Transverse colon (tissue), 4 donors: Measurements from ENCODE around the gene ZNF608. TPM values are rescaled to one million over a fixed set of nuclear protein-coding genes. Genes with fewer than 3 reads are reported as not detected.

Source experiments
- DNase-seq: peaks from one replicate; pipeline ENCODE4 v3.0.0-alpha.2; 2019
- H3K27ac ChIP-seq, 4 donors: fragments of 200-600 bp; sonication (generic); 2 replicates each; pipeline ENCODE4 v1.5.1; 2016 to 2018; ENCODE audit warnings: inconsistent platforms in 4 of 4
- H3K27me3 ChIP-seq: fragments of 200-600 bp; sonication (generic); 2 replicates; pipeline ENCODE4 v1.5.1; 2017; ENCODE audit warnings: inconsistent platforms
- H3K36me3 ChIP-seq, 4 donors: fragments of 200-600 bp; sonication (generic); 2 replicates each; pipeline ENCODE4 v1.5.1; 2017 to 2019; ENCODE audit warnings: inconsistent platforms in 4 of 4
- H3K4me1 ChIP-seq, 4 donors: fragments of 200-600 bp; sonication (generic); 2 replicates each; pipeline ENCODE4 v1.5.1; 2017 to 2020; ENCODE audit warnings: inconsistent platforms in 4 of 4
- H3K4me3 ChIP-seq, 4 donors: fragments of 200-600 bp; sonication (generic); 1 replicate in 1 of 4; 2 replicates in 3 of 4; pipeline versions ENCODE4 v1.5.1 to v1.6.1; 2017 to 2019; ENCODE audit warnings: inconsistent platforms in 4 of 4
- H3K9me3 ChIP-seq, 2 donors: fragments of 200-600 bp; sonication (generic); 2 replicates each; pipeline ENCODE4 v1.5.1; 2017 to 2019; ENCODE audit warnings: inconsistent platforms in 2 of 2
- CTCF ChIP-seq, 5 experiments: fragments of 200-600 bp in 3 of 5; fragments of 450-650 bp in 2 of 5; sonication (generic) in 3 of 5; IDR thresholded peaks; 1 replicate in 2 of 5; 2 replicates in 3 of 5; pipeline ENCODE4 v1.5.1; 2016 to 2017; ENCODE audit warnings: antibody characterized with exemption in 5 of 5, inconsistent platforms in 3 of 5, mild to moderate bottlenecking in 2 of 5, moderate library complexity in 1 of 5
- EP300 ChIP-seq: sonication (generic); formaldehyde crosslinking; IDR thresholded peaks from one replicate; pipeline ENCODE4 v1.6.1; 2017; ENCODE audit warnings: antibody characterized with exemption, low read depth
- POLR2A ChIP-seq: fragments of 450-650 bp; IDR thresholded peaks from one replicate; pipeline ENCODE4 v1.6.1; 2016; ENCODE audit warnings: antibody characterized with exemption, mild to moderate bottlenecking, moderate library complexity
- POLR2AphosphoS5 ChIP-seq, 3 donors: sonication (generic); formaldehyde crosslinking; IDR thresholded peaks; one replicate each; pipeline ENCODE4 v1.6.1; 2016; ENCODE audit warnings: antibody characterized with exemption in 3 of 3
- WGBS, 2 donors: methylation state at CpG; one replicate each; pipeline ENCODE4 v1.1.5; 2018; ENCODE audit warnings: low coverage in 1 of 2; 5-methylcytosine and 5-hydroxymethylcytosine counted together
- in situ Hi-C, 4 donors: fragments of 200-750 bp; cut with MboI; loops; one replicate each; pipeline versions ENCODE4 v1.15.0 to v1.15.1; 2017; ENCODE audit warnings: low sequenced_read_pairs in 3 of 4, low pct_ligation_motif_present in 1 of 4, low pct_unique_long_range_greater_than_20kb in 1 of 4
- intact Hi-C: fragments of 100-400 bp; cut with DNase I; formaldehyde crosslinking; loops from one replicate; pipeline ENCODE4 v1.15.1; 2023; ENCODE audit warnings: low total_unique reads
- total RNA-seq, 4 donors: library from RNA; depleted of rRNA; stranded (reverse); fragments of >200 nt; gene quantifications; one replicate each; pipeline ENCODE4 v1.1.0, GENCODE V29; 2016

The ZNF608 gene
- total RNA-seq, 4 donors from 2014 or later, result 30.6 to 83.2 (median 41.2) TPM

GRCh38 chr5:124726631-124727362, 19.6 kb downstream of the ZNF608 start:
- Histone ChIP-seq H3K4me1 (peaks cover 0 to 31% (median 11%) of the 10 kb centered on the region in 4 donors), H3K27me3 (no peaks in the 10 kb centered on the region), H3K27ac (no peak overlapping the region), H3K36me3 (no peaks in the 10 kb centered on the region), H3K4me3 (no peak overlapping the region), H3K9me3 (no peaks in the 10 kb centered on the region)
- no peak for DNase-seq
- no peak for TF ChIP-seq POLR2A
- TF ChIP-seq POLR2AphosphoS5 (IDR thresholded peaks at IDR 0.05), result no peak
- no peak for TF ChIP-seq EP300
- no peak for TF ChIP-seq CTCF (IDR thresholded peaks at IDR 0.05)
- intact Hi-C loops, result no loop called here
- in situ Hi-C loops, result no loop called here
- 92 to 100% methylated on average over 4 to 5 of the region's 5 CpGs for WGBS, 2 donors

- Histone ChIP-seq H3K4me3 (no peak overlapping the region), H3K4me1 (peaks cover 0 to 36% (median 13%) of the 10 kb centered on the region in 4 donors), H3K27me3 (no peaks in the 10 kb centered on the region), H3K36me3 (no peaks in the 10 kb centered on the region), H3K9me3 (no peaks in the 10 kb centered on the region), H3K27ac (no peak overlapping the region)
- in situ Hi-C loops (no loop called here), intact Hi-C loops (no loop called here)
- TF ChIP-seq POLR2A (no peak), EP300 (no peak), POLR2AphosphoS5 (IDR thresholded peaks at IDR 0.05) (no peak), CTCF (IDR thresholded peaks at IDR 0.05) (no peak)
- no peak for DNase-seq
- WGBS, 2 donors, result 40 to 73% methylated on average over 1 to 4 of the region's 4 CpGs
Observed at GRCh38 chr5:124725622-124726258, 20.7 kb downstream of the ZNF608 start.

GRCh38 chr5:124725040-124725434, 21.4 kb downstream of the ZNF608 start:
- H3K36me3 ChIP-seq, result no peaks in the 10 kb centered on the region
- no peaks in the 10 kb centered on the region for H3K9me3 ChIP-seq
- intact Hi-C loops (no loop called here), in situ Hi-C loops (no loop called here)
- WGBS, 2 donors, result 56 to 72% methylated on average over 4 of the region's 4 CpGs
- no peak for DNase-seq
- no peak overlapping the region for H3K4me3 ChIP-seq
- TF ChIP-seq CTCF (IDR thresholded peaks at IDR 0.05) (no peak), POLR2AphosphoS5 (IDR thresholded peaks at IDR 0.05) (no peak), EP300 (no peak), POLR2A (no peak)
- H3K27me3 ChIP-seq, result no peaks in the 10 kb centered on the region
- H3K27ac ChIP-seq, result no peak overlapping the region
- peaks cover 0 to 36% (median 16%) of the 10 kb centered on the region in 4 donors for H3K4me1 ChIP-seq

GRCh38 chr5:124724357-124725039, 21.9 kb downstream of the ZNF608 start:
- Histone ChIP-seq H3K9me3 (no peaks in the 10 kb centered on the region), H3K27me3 (no peaks in the 10 kb centered on the region), H3K36me3 (no peaks in the 10 kb centered on the region), H3K27ac (no peak overlapping the region), H3K4me3 (no peak overlapping the region), H3K4me1 (peaks cover 0 to 36% (median 18%) of the 10 kb centered on the region in 4 donors)
- 70 to 82% methylated on average over 6 of the region's 6 CpGs for WGBS, 2 donors
- no peak for DNase-seq
- in situ Hi-C loops (no loop called here), intact Hi-C loops (no loop called here)
- TF ChIP-seq EP300 (no peak), POLR2A (no peak), POLR2AphosphoS5 (IDR thresholded peaks at IDR 0.05) (no peak), CTCF (IDR thresholded peaks at IDR 0.05) (no peak)
